HepG2 (cell line): ENCODE results near the gene POP7. TPM values are rescaled to one million over a fixed set of nuclear protein-coding genes. Genes with fewer than 3 reads are reported as not detected.

Experiments used
- ATAC-seq: fragments of 200-7000 bp; cut with Tn5 transposase; 3 replicates; pipeline ENCODE4 v1.9.1; 2020; ENCODE audit warnings: mild to moderate bottlenecking, moderate library complexity
- BruUV-seq: library from RNA; stranded (reverse); fragments of 400-500 nt; replicated peaks from 2 replicates; lab custom pipeline; 2021; lab: Mats Ljungman, UMichigan
- CTCF ChIA-PET: fragments of 300-600 bp; formaldehyde crosslinking; extraction: SDS; loops from one replicate; lab custom pipeline; 2021; ENCODE audit warnings: low total read pairs, inconsistent platforms, low intra/inter-chr PET ratio; lab: Yijun Ruan, JAX
- POLR2A ChIA-PET: fragments of 350-600 bp; sonication (Branson Sonifier 250); formaldehyde crosslinking; loops from one replicate; lab custom pipeline; 2020; ENCODE audit warnings: antibody characterized with exemption, inconsistent platforms; lab: Yijun Ruan, JAX
- DNase-seq: peaks from one replicate; pipeline ENCODE4 v3.0.0-alpha.2; 2015; ENCODE audit warnings: low spot score
- FAIRE-seq: peaks from 3 replicates; lab custom pipeline; 2011; peaks lifted over from hg19 to GRCh38; lab: Jason Lieb, UNC
- H2AFZ ChIP-seq: one replicate; pipeline ENCODE4 v1.6.1; 2011; ENCODE audit warnings: low read length, inconsistent platforms
- H3K27ac ChIP-seq: fragments of 300-600 bp; 3 replicates; pipeline ENCODE4 v1.8.0; 2011; ENCODE audit warnings: mixed run types, mild to moderate bottlenecking, mixed read lengths, low read length, inconsistent platforms; ENCODE audit not compliant: insufficient read depth; ENCODE audit errors: extremely low read length
- H3K27me3 ChIP-seq, 2 experiments: fragments of 200-600 bp in 1 of 2; 2 replicates in 1 of 2; 3 replicates in 1 of 2; pipeline versions ENCODE4 v1.6.0 to v1.8.0; 2011; ENCODE audit warnings: low read length in 2 of 2, mild to moderate bottlenecking in 2 of 2, moderate library complexity in 2 of 2, inconsistent platforms in 1 of 2; ENCODE audit not compliant: insufficient read depth in 2 of 2, control insufficient read depth in 1 of 2
- H3K36me3 ChIP-seq, 2 experiments: fragments of 200-600 bp in 1 of 2; replicated peaks in 1 of 2; 2 replicates in 1 of 2; 3 replicates in 1 of 2; pipeline versions ENCODE4 v1.5.1 to v1.8.0; 2011; ENCODE audit warnings: low read length in 2 of 2, inconsistent platforms in 1 of 2; ENCODE audit not compliant: insufficient read depth in 2 of 2, control insufficient read depth in 1 of 2
- H3K4me1 ChIP-seq: 2 replicates; pipeline ENCODE4 v1.5.1; 2012; ENCODE audit warnings: low read length, inconsistent platforms; ENCODE audit not compliant: insufficient read depth
- H3K4me2 ChIP-seq: 2 replicates; pipeline ENCODE4 v1.6.0; 2011; ENCODE audit warnings: low read depth, low read length, inconsistent platforms
- H3K4me3 ChIP-seq, 3 experiments: fragments of 200-600 bp in 1 of 3; sonication (generic), shearing (Covaris generic) in 1 of 3; replicated peaks in 1 of 3; 2 replicates each; pipeline ENCODE4 v1.5.1; 2011 to 2016; ENCODE audit warnings: low read length in 3 of 3, inconsistent platforms in 2 of 3, low read depth in 2 of 3, mild to moderate bottlenecking in 2 of 3, control low read depth in 1 of 3, mixed read lengths in 1 of 3; ENCODE audit not compliant: insufficient read depth in 1 of 3
- H3K79me2 ChIP-seq: one replicate; pipeline ENCODE4 v1.6.1; 2011; ENCODE audit warnings: low read length, inconsistent platforms; ENCODE audit not compliant: insufficient read depth
- H3K9ac ChIP-seq: 2 replicates; pipeline ENCODE4 v1.6.0; 2011; ENCODE audit warnings: mild to moderate bottlenecking, low read depth, low read length, inconsistent platforms; ENCODE audit not compliant: insufficient read depth
- H3K9me3 ChIP-seq: 2 replicates; pipeline ENCODE4 v1.5.1; 2012; ENCODE audit warnings: mild to moderate bottlenecking, low read length
- H4K20me1 ChIP-seq: 2 replicates; pipeline ENCODE4 v1.6.0; 2011; ENCODE audit warnings: inconsistent platforms, mild to moderate bottlenecking, low read length, moderate library complexity; ENCODE audit not compliant: insufficient read depth
- CREB1 ChIP-seq, 2 experiments: fragments of 450-650 bp in 1 of 2; IDR thresholded peaks; 2 replicates each; pipeline ENCODE4 v1.6.1; 2016 to 2017; ENCODE audit warnings: control low read depth in 1 of 2, mild to moderate bottlenecking in 1 of 2, missing compliant biosample characterization in 1 of 2, missing genetic modification characterization in 1 of 2
- ETS1 ChIP-seq: sonication (generic); formaldehyde crosslinking; IDR thresholded peaks from 2 replicates; pipeline ENCODE4 v1.4.0; 2020; ENCODE audit warnings: missing genetic modification reagents
- HIC2 ChIP-seq: sonication (generic); formaldehyde crosslinking; IDR thresholded peaks from 2 replicates; pipeline ENCODE4 v1.9.0; 2022; ENCODE audit warnings: low read depth, missing genetic modification reagents
- NCOA5 ChIP-seq: sonication (generic); formaldehyde crosslinking; IDR thresholded peaks from 2 replicates; pipeline ENCODE4 v1.4.0; 2020; ENCODE audit warnings: missing genetic modification reagents
- PHB2 ChIP-seq: fragments of 450-650 bp; IDR thresholded peaks from 2 replicates; pipeline ENCODE4 v1.6.1; 2018; ENCODE audit not compliant: partially characterized antibody
- ZBTB3 ChIP-seq: sonication (generic); formaldehyde crosslinking; IDR thresholded peaks from 2 replicates; pipeline ENCODE4 v1.4.0; 2020; ENCODE audit warnings: low read depth, mild to moderate bottlenecking, moderate library complexity, missing genetic modification reagents, borderline replicate concordance
- ZNF552 ChIP-seq: sonication (generic); formaldehyde crosslinking; IDR thresholded peaks from 2 replicates; pipeline ENCODE4 v1.9.0; 2022; ENCODE audit warnings: missing genetic modification reagents, mild to moderate bottlenecking, borderline replicate concordance
- ZNF629 ChIP-seq: sonication (generic); formaldehyde crosslinking; conservative IDR thresholded peaks from 2 replicates; pipeline ENCODE4 v1.5.0; 2020; ENCODE audit warnings: missing genetic modification reagents
- ZNF687 ChIP-seq: sonication (generic); formaldehyde crosslinking; IDR thresholded peaks from 2 replicates; pipeline ENCODE4 v1.5.1; 2020; ENCODE audit warnings: mild to moderate bottlenecking, missing genetic modification reagents, moderate library complexity
- ZNF691 ChIP-seq: sonication (generic); formaldehyde crosslinking; IDR thresholded peaks from 2 replicates; pipeline ENCODE4 v1.4.0; 2020; ENCODE audit warnings: missing genetic modification reagents, low read depth, mild to moderate bottlenecking, borderline replicate concordance
- ZNF710 ChIP-seq: sonication (generic); formaldehyde crosslinking; IDR thresholded peaks from 2 replicates; pipeline ENCODE4 v1.5.0; 2020; ENCODE audit warnings: mild to moderate bottlenecking, missing genetic modification reagents, borderline replicate concordance
- ZNF773 ChIP-seq: sonication (generic); formaldehyde crosslinking; IDR thresholded peaks from 2 replicates; pipeline ENCODE4 v1.4.0; 2020; ENCODE audit warnings: missing genetic modification reagents, borderline replicate concordance
- ZNF878 ChIP-seq: sonication (generic); formaldehyde crosslinking; IDR thresholded peaks from 2 replicates; pipeline ENCODE4 v1.8.1; 2023; ENCODE audit warnings: mild to moderate bottlenecking, missing genetic modification reagents, moderate library complexity
- WGBS: methylation state at CpG from one replicate; pipeline ENCODE4 v1.1.6; 2017; ENCODE audit warnings: low lambda C conversion rate; 5-methylcytosine and 5-hydroxymethylcytosine counted together
- in situ Hi-C: cut with HindIII; loops from 2 replicates; pipeline ENCODE4 v1.10.0; 2017; ENCODE audit warnings: low pct_unique_long_range_greater_than_20kb; ENCODE audit not compliant: extremely low pct_ligation_motif_present
- intact Hi-C: fragments of 100-400 bp; cut with micrococcal nuclease; formaldehyde crosslinking; loops from one replicate; pipeline ENCODE4 v1.10.0; 2022; ENCODE audit not compliant: unreplicated experiment
- polyA plus RNA-seq, 8 experiments: library from polyadenylated mRNA; depleted of rRNA in 3 of 8; stranded (reverse) in 7 of 8; unstranded in 1 of 8; fragments of >200 nt; fragmentation: Illumina TruSeq in 4 of 8; extraction: Trizol in 4 of 8; gene quantifications; 2 replicates each; pipeline versions ENCODE4 v1.2.1 to v1.2.3, GENCODE V29; 2011 to 2016; ENCODE audit warnings: low read depth in 4 of 8, missing spikeins in 1 of 8, mixed read lengths in 1 of 8; ENCODE audit not compliant: insufficient read depth in 1 of 8
- total RNA-seq, 5 experiments: library from RNA; depleted of rRNA; stranded (reverse); fragments of >200 nt; fragmentation: Illumina TruSeq; extraction: Trizol; gene quantifications; 2 replicates each; pipeline ENCODE4 v1.2.3, GENCODE V29; 2016; ENCODE audit warnings: low read depth in 1 of 5

The POP7 gene
- total and polyA plus RNA-seq, 2 of the 13 experiments (the other 11 are each of a cell fraction or from before 2014, with no cell fraction given): 63.9 to 91.1 TPM

GRCh38 chr7:100710452-100710851 lies 4.5 kb downstream of the POP7 start (continued):
- no peak for TF ChIP-seq CREB1 (IDR thresholded peaks at IDR 0.05)
- no peak for TF ChIP-seq CREB1 (CRISPR knock-in tag; IDR thresholded peaks at IDR 0.05)
- no peak for TF ChIP-seq ZNF552 (CRISPR knock-in tag)
- TF ChIP-seq HIC2 (CRISPR knock-in tag): no peak

- Histone ChIP-seq H3K4me2 (no peak overlapping the region), H3K27ac (no peak overlapping the region), H3K27me3 (no peaks in the 10 kb centered on the region), H3K79me2 (peaks cover 15% of the 10 kb centered on the region), H2AFZ (no peak overlapping the region), H3K4me3 (no peak overlapping the region), H3K4me1 (peaks cover 20% of the 10 kb centered on the region), H3K9ac (no peak overlapping the region), H3K36me3 (no peaks in the 10 kb centered on the region), H4K20me1 (no peaks in the 10 kb centered on the region), H3K9me3 (no peaks in the 10 kb centered on the region)
- FAIRE-seq (no peak), ATAC-seq (no peak), DNase-seq (no peak)
- intact Hi-C loops: no loop called here
- in situ Hi-C loops: no loop called here
- BruUV-seq: no TSS peak
- CTCF ChIA-PET: no interaction called here
- POLR2A ChIA-PET: no interaction called here
- WGBS: 93% methylated on average over 9 of the region's 11 CpGs
- TF ChIP-seq ZNF710 (CRISPR knock-in tag): no peak
- no peak for TF ChIP-seq ZNF691
- no peak for TF ChIP-seq ZNF629 (CRISPR knock-in tag)
- no peak for TF ChIP-seq PHB2
- TF ChIP-seq ZNF878 (CRISPR knock-in tag): no peak
- no peak for TF ChIP-seq ZNF773 (CRISPR knock-in tag)
- TF ChIP-seq ZNF687 (CRISPR knock-in tag): no peak
- TF ChIP-seq NCOA5 (CRISPR knock-in tag): no peak
- no peak for TF ChIP-seq ZBTB3 (CRISPR knock-in tag)
- no peak for TF ChIP-seq ETS1
Measured at GRCh38 chr7:100711369-100711768, 5.4 kb downstream of the POP7 start.
